ENCODE results near the gene SEM1.
"Not testable (repeated sequence)": the region's sequence is repeated elsewhere in the genome, so short reads cannot be mapped to it uniquely, and the experiment has no call there.

SEM1 gene
- total RNA-seq = 19.8 to 21.1 (median 20.1) reads per million in 3 donors

- Histone ChIP-seq H3K27me3 (replicated peaks; ENCODE audit: control insufficient read depth, insufficient read depth, low read length, poor library complexity, severe bottlenecking) (no peaks in the 10 kb centered on the region), H3K9me3 (ENCODE audit: control insufficient read depth, low read length) (no peaks in the 10 kb centered on the region), H3K27ac (ENCODE audit: insufficient read depth, low read length, poor library complexity, severe bottlenecking) (peak within 1 kb of the TSS; percentile 68), H3K4me1 (ENCODE audit: control insufficient read depth, insufficient read depth, low read length, poor library complexity, severe bottlenecking) (peaks cover 9% of the 10 kb centered on the region), H3K36me3 (ENCODE audit: control insufficient read depth, insufficient read depth, low read length) (no peaks in the 10 kb centered on the region), H3K4me3 (ENCODE audit: insufficient read depth, low read depth, low read length, poor library complexity, severe bottlenecking) (peak within 1 kb of the TSS; percentile 87)
- peak; percentile 27 to 38 (median 32) for DNase-seq
Observed at GRCh38 chr7:96709381-96710228, at the start of gene SEM1. Gene SEM1 (minus strand): TSS chr7:96709846. CDS start chr7:96709763, 83 bp downstream.

GRCh38 chr7:96757880-96758279 lies 48.2 kb upstream of the SEM1 start:
- H3K27me3 ChIP-seq (replicated peaks; ENCODE audit: control insufficient read depth, insufficient read depth, low read length, poor library complexity, severe bottlenecking); DNase-seq; H3K36me3 ChIP-seq (ENCODE audit: control insufficient read depth, insufficient read depth, low read length); H3K4me1 ChIP-seq (ENCODE audit: control insufficient read depth, insufficient read depth, low read length, poor library complexity, severe bottlenecking); H3K4me3 ChIP-seq (ENCODE audit: insufficient read depth, low read depth, low read length, poor library complexity, severe bottlenecking); H3K27ac ChIP-seq (ENCODE audit: insufficient read depth, low read length, poor library complexity, severe bottlenecking); H3K9me3 ChIP-seq (ENCODE audit: control insufficient read depth, low read length): not testable (repeated sequence)

GRCh38 chr7:96747418-96747940 lies 37.8 kb upstream of the SEM1 start:
- DNase-seq = no peak
- H3K27ac ChIP-seq (ENCODE audit: insufficient read depth, low read length, poor library complexity, severe bottlenecking) = no peak overlapping the region

GRCh38 chr7:96740130-96740529 lies 30.5 kb upstream of the SEM1 start:
- Histone ChIP-seq H3K9me3 (ENCODE audit: control insufficient read depth, low read length) (no peaks in the 10 kb centered on the region), H3K4me1 (ENCODE audit: control insufficient read depth, insufficient read depth, low read length, poor library complexity, severe bottlenecking) (no peaks in the 10 kb centered on the region), H3K4me3 (ENCODE audit: insufficient read depth, low read depth, low read length, poor library complexity, severe bottlenecking) (no peak overlapping the region), H3K27ac (ENCODE audit: insufficient read depth, low read length, poor library complexity, severe bottlenecking) (no peak overlapping the region), H3K27me3 (replicated peaks; ENCODE audit: control insufficient read depth, insufficient read depth, low read length, poor library complexity, severe bottlenecking) (no peaks in the 10 kb centered on the region), H3K36me3 (ENCODE audit: control insufficient read depth, insufficient read depth, low read length) (no peaks in the 10 kb centered on the region)
- DNase-seq = no peak

More at GRCh38 chr7:96747418-96747940, 37.8 kb upstream of the SEM1 start:
- H3K4me1 ChIP-seq (ENCODE audit: control insufficient read depth, insufficient read depth, low read length, poor library complexity, severe bottlenecking) = no peaks in the 10 kb centered on the region
- no peaks in the 10 kb centered on the region for H3K36me3 ChIP-seq (ENCODE audit: control insufficient read depth, insufficient read depth, low read length)
- H3K27me3 ChIP-seq (replicated peaks; ENCODE audit: control insufficient read depth, insufficient read depth, low read length, poor library complexity, severe bottlenecking) = no peaks in the 10 kb centered on the region
- no peak overlapping the region for H3K4me3 ChIP-seq (ENCODE audit: insufficient read depth, low read depth, low read length, poor library complexity, severe bottlenecking)
- H3K9me3 ChIP-seq (ENCODE audit: control insufficient read depth, low read length) = no peaks in the 10 kb centered on the region

- no peaks in the 10 kb centered on the region for H3K9me3 ChIP-seq (ENCODE audit: control insufficient read depth, low read length)
- no peak overlapping the region for H3K4me3 ChIP-seq (ENCODE audit: insufficient read depth, low read depth, low read length, poor library complexity, severe bottlenecking)
- no peaks in the 10 kb centered on the region for H3K4me1 ChIP-seq (ENCODE audit: control insufficient read depth, insufficient read depth, low read length, poor library complexity, severe bottlenecking)
- H3K27ac ChIP-seq (ENCODE audit: insufficient read depth, low read length, poor library complexity, severe bottlenecking) = no peak overlapping the region
- no peaks in the 10 kb centered on the region for H3K27me3 ChIP-seq (replicated peaks; ENCODE audit: control insufficient read depth, insufficient read depth, low read length, poor library complexity, severe bottlenecking)
- H3K36me3 ChIP-seq (ENCODE audit: control insufficient read depth, insufficient read depth, low read length) = no peaks in the 10 kb centered on the region
- no peak for DNase-seq
Observed at GRCh38 chr7:96739609-96740008, 30.0 kb upstream of the SEM1 start.

GRCh38 chr7:96739167-96739566 lies 29.5 kb upstream of the SEM1 start:
- H3K9me3 ChIP-seq (ENCODE audit: control insufficient read depth, low read length) = no peaks in the 10 kb centered on the region
- H3K27ac ChIP-seq (ENCODE audit: insufficient read depth, low read length, poor library complexity, severe bottlenecking) = no peak overlapping the region
- no peak overlapping the region for H3K4me3 ChIP-seq (ENCODE audit: insufficient read depth, low read depth, low read length, poor library complexity, severe bottlenecking)
- DNase-seq = no peak
- no peaks in the 10 kb centered on the region for H3K4me1 ChIP-seq (ENCODE audit: control insufficient read depth, insufficient read depth, low read length, poor library complexity, severe bottlenecking)
- no peaks in the 10 kb centered on the region for H3K36me3 ChIP-seq (ENCODE audit: control insufficient read depth, insufficient read depth, low read length)
- no peaks in the 10 kb centered on the region for H3K27me3 ChIP-seq (replicated peaks; ENCODE audit: control insufficient read depth, insufficient read depth, low read length, poor library complexity, severe bottlenecking)

GRCh38 chr7:96738705-96739104 lies 29.1 kb upstream of the SEM1 start:
- Histone ChIP-seq H3K4me3 (ENCODE audit: insufficient read depth, low read depth, low read length, poor library complexity, severe bottlenecking) (no peak overlapping the region), H3K27me3 (replicated peaks; ENCODE audit: control insufficient read depth, insufficient read depth, low read length, poor library complexity, severe bottlenecking) (no peaks in the 10 kb centered on the region), H3K9me3 (ENCODE audit: control insufficient read depth, low read length) (no peaks in the 10 kb centered on the region), H3K36me3 (ENCODE audit: control insufficient read depth, insufficient read depth, low read length) (no peaks in the 10 kb centered on the region), H3K4me1 (ENCODE audit: control insufficient read depth, insufficient read depth, low read length, poor library complexity, severe bottlenecking) (no peaks in the 10 kb centered on the region), H3K27ac (ENCODE audit: insufficient read depth, low read length, poor library complexity, severe bottlenecking) (no peak overlapping the region)
- DNase-seq = no peak

GRCh38 chr7:96737545-96738050 lies 28.0 kb upstream of the SEM1 start:
- no peak for DNase-seq
- H3K27me3 ChIP-seq (replicated peaks; ENCODE audit: control insufficient read depth, insufficient read depth, low read length, poor library complexity, severe bottlenecking) = no peaks in the 10 kb centered on the region
- H3K4me3 ChIP-seq (ENCODE audit: insufficient read depth, low read depth, low read length, poor library complexity, severe bottlenecking) = no peak overlapping the region
- no peaks in the 10 kb centered on the region for H3K36me3 ChIP-seq (ENCODE audit: control insufficient read depth, insufficient read depth, low read length)
- no peak overlapping the region for H3K27ac ChIP-seq (ENCODE audit: insufficient read depth, low read length, poor library complexity, severe bottlenecking)
- H3K4me1 ChIP-seq (ENCODE audit: control insufficient read depth, insufficient read depth, low read length, poor library complexity, severe bottlenecking) = no peaks in the 10 kb centered on the region
- no peaks in the 10 kb centered on the region for H3K9me3 ChIP-seq (ENCODE audit: control insufficient read depth, low read length)

GRCh38 chr7:96734343-96734742 lies 24.7 kb upstream of the SEM1 start:
- no peaks in the 10 kb centered on the region for H3K36me3 ChIP-seq (ENCODE audit: control insufficient read depth, insufficient read depth, low read length)
- no peaks in the 10 kb centered on the region for H3K4me1 ChIP-seq (ENCODE audit: control insufficient read depth, insufficient read depth, low read length, poor library complexity, severe bottlenecking)
- H3K4me3 ChIP-seq (ENCODE audit: insufficient read depth, low read depth, low read length, poor library complexity, severe bottlenecking) = no peak overlapping the region
- DNase-seq = no peak
- H3K27ac ChIP-seq (ENCODE audit: insufficient read depth, low read length, poor library complexity, severe bottlenecking) = no peak overlapping the region
- H3K27me3 ChIP-seq (replicated peaks; ENCODE audit: control insufficient read depth, insufficient read depth, low read length, poor library complexity, severe bottlenecking) = no peaks in the 10 kb centered on the region
- no peaks in the 10 kb centered on the region for H3K9me3 ChIP-seq (ENCODE audit: control insufficient read depth, low read length)

- Histone ChIP-seq H3K4me3 (ENCODE audit: insufficient read depth, low read depth, low read length, poor library complexity, severe bottlenecking) (no peak overlapping the region), H3K27me3 (replicated peaks; ENCODE audit: control insufficient read depth, insufficient read depth, low read length, poor library complexity, severe bottlenecking) (no peaks in the 10 kb centered on the region), H3K9me3 (ENCODE audit: control insufficient read depth, low read length) (no peaks in the 10 kb centered on the region), H3K27ac (ENCODE audit: insufficient read depth, low read length, poor library complexity, severe bottlenecking) (no peak overlapping the region), H3K36me3 (ENCODE audit: control insufficient read depth, insufficient read depth, low read length) (no peaks in the 10 kb centered on the region), H3K4me1 (ENCODE audit: control insufficient read depth, insufficient read depth, low read length, poor library complexity, severe bottlenecking) (no peaks in the 10 kb centered on the region)
- DNase-seq = no peak
Observed at GRCh38 chr7:96729820-96730219, 20.2 kb upstream of the SEM1 start.

Measured in effector memory CD4-positive, alpha-beta T cell (primary cell).